ENCODE results near the gene ADAMTS12. TPM values are rescaled to one million over a fixed set of nuclear protein-coding genes. Genes with fewer than 3 reads are reported as not detected.

Gene ADAMTS12
- total and polyA plus RNA-seq, 4 donors: 0.49 to 6.4 (median 2.3) TPM

GRCh38 chr5:33565324-33565723, 326.5 kb downstream of the ADAMTS12 start:
- TF ChIP-seq ZBTB33 (IDR thresholded peaks at IDR 0.05): no peak
- Histone ChIP-seq H3K36me3 (ENCODE audit: control insufficient read depth in 4 of 4, insufficient read depth in 3 of 4, low read depth in 1 of 4, low read length in 3 of 4) (no peaks in the 10 kb centered on the region), H3K9me3 (ENCODE audit: control insufficient read depth in 4 of 4, low read length in 3 of 4) (no peaks in the 10 kb centered on the region), H3K4me3 (ENCODE audit: low read depth in 1 of 3, low read length in 3 of 3) (no peak overlapping the region), H3K9ac (ENCODE audit: low read depth in 1 of 2, low read length in 2 of 2) (no peak overlapping the region), H3K27ac (ENCODE audit: low read depth in 1 of 2, low read length in 2 of 2) (no peak overlapping the region), H3K4me1 (ENCODE audit: control insufficient read depth in 4 of 4, insufficient read depth in 4 of 4, low read length in 3 of 4) (no peaks in the 10 kb centered on the region), H3K27me3 (ENCODE audit: control insufficient read depth in 4 of 4, insufficient read depth in 4 of 4, low read length in 3 of 4) (no peaks in the 10 kb centered on the region)
- no peak for DNase-seq (ENCODE audit: low spot score)
- 75% methylated on average over 2 of the region's 2 CpGs for WGBS

- TF ChIP-seq HNF4G (IDR thresholded peaks at IDR 0.05): no peak
- H3K27ac ChIP-seq (ENCODE audit: low read depth in 1 of 2, low read length in 2 of 2): no peak overlapping the region
- no peak for DNase-seq (ENCODE audit: low spot score)
- no peaks in the 10 kb centered on the region for H3K4me1 ChIP-seq (ENCODE audit: control insufficient read depth in 4 of 4, insufficient read depth in 4 of 4, low read length in 3 of 4)
- H3K4me3 ChIP-seq (ENCODE audit: low read depth in 1 of 3, low read length in 3 of 3): no peak overlapping the region
- no peaks in the 10 kb centered on the region for H3K36me3 ChIP-seq (ENCODE audit: control insufficient read depth in 4 of 4, insufficient read depth in 3 of 4, low read depth in 1 of 4, low read length in 3 of 4)
- WGBS: 85% methylated on average over 2 of the region's 2 CpGs
- H3K9me3 ChIP-seq (ENCODE audit: control insufficient read depth in 4 of 4, low read length in 3 of 4): no peaks in the 10 kb centered on the region
- H3K9ac ChIP-seq (ENCODE audit: low read depth in 1 of 2, low read length in 2 of 2): no peak overlapping the region
- H3K27me3 ChIP-seq (ENCODE audit: control insufficient read depth in 4 of 4, insufficient read depth in 4 of 4, low read length in 3 of 4): no peaks in the 10 kb centered on the region
Observed at GRCh38 chr5:33563983-33564908, 327.5 kb downstream of the ADAMTS12 start.

- H3K4me3 ChIP-seq (ENCODE audit: low read depth in 1 of 3, low read length in 3 of 3): no peak overlapping the region
- H3K9ac ChIP-seq (ENCODE audit: low read depth in 1 of 2, low read length in 2 of 2): no peak overlapping the region
- no peaks in the 10 kb centered on the region for H3K27me3 ChIP-seq (ENCODE audit: control insufficient read depth in 4 of 4, insufficient read depth in 4 of 4, low read length in 3 of 4)
- no peak for DNase-seq (ENCODE audit: low spot score)
- no peak for TF ChIP-seq CTCF (IDR thresholded peaks at IDR 0.05; ENCODE audit: low read depth, low read length, missing input control)
- no peak for TF ChIP-seq MAX (IDR thresholded peaks at IDR 0.05)
- no peak for TF ChIP-seq REST (IDR thresholded peaks at IDR 0.05)
- TF ChIP-seq YY1 (IDR thresholded peaks at IDR 0.05): no peak
- no peak for TF ChIP-seq NR2F2 (IDR thresholded peaks at IDR 0.05)
- TF ChIP-seq EGR1 (IDR thresholded peaks at IDR 0.05; ENCODE audit: low read depth in 2 of 2): no peak
- no peak for TF ChIP-seq RXRA (IDR thresholded peaks at IDR 0.05)
- no peak for TF ChIP-seq FOXA1 (IDR thresholded peaks at IDR 0.05)
- no peak for TF ChIP-seq GABPA (IDR thresholded peaks at IDR 0.05 in 1 of 2, conservative IDR thresholded peaks at IDR 0.05 in 1 of 2)
- TF ChIP-seq ATF3 (IDR thresholded peaks at IDR 0.05): no peak
- TF ChIP-seq RAD21 (IDR thresholded peaks at IDR 0.05): no peak
- TF ChIP-seq TAF1 (conservative IDR thresholded peaks at IDR 0.05): no peak
- no peak for TF ChIP-seq FOXA2 (IDR thresholded peaks at IDR 0.05)
- TF ChIP-seq ZBTB33 (IDR thresholded peaks at IDR 0.05): no peak
- no peak for TF ChIP-seq JUND (IDR thresholded peaks at IDR 0.05)
- no peak for TF ChIP-seq SP1 (IDR thresholded peaks at IDR 0.05)
- no peak for TF ChIP-seq HNF4G (IDR thresholded peaks at IDR 0.05)
- no peak for TF ChIP-seq HNF4A (conservative IDR thresholded peaks at IDR 0.05)
- no peak overlapping the region for H3K27ac ChIP-seq (ENCODE audit: low read depth in 1 of 2, low read length in 2 of 2)
- H3K9me3 ChIP-seq (ENCODE audit: control insufficient read depth in 4 of 4, low read length in 3 of 4): no peaks in the 10 kb centered on the region
- H3K4me1 ChIP-seq (ENCODE audit: control insufficient read depth in 4 of 4, insufficient read depth in 4 of 4, low read length in 3 of 4): no peaks in the 10 kb centered on the region
- no peaks in the 10 kb centered on the region for H3K36me3 ChIP-seq (ENCODE audit: control insufficient read depth in 4 of 4, insufficient read depth in 3 of 4, low read depth in 1 of 4, low read length in 3 of 4)
- 75% methylated on average over 2 of the region's 2 CpGs for WGBS
Observed at GRCh38 chr5:33563530-33563929, 328.3 kb downstream of the ADAMTS12 start.

All from liver (tissue), 9 donors.